NCI-H2227 (cell line): ENCODE measurements around the gene SLC17A1.
A peak's percentile ranks its signal among the peaks of the same experiment; 100 is the strongest.
"Not testable (repeated sequence)": the region's sequence is repeated elsewhere in the genome, so short reads cannot be mapped to it uniquely, and the experiment has no call there.

Source experiments
- DNase-seq: peaks from one replicate; lab custom pipeline; 2025; ENCODE audit not compliant: unreplicated experiment; lab: John Stamatoyannopoulos, UW

Gene SLC17A1

DNA sequence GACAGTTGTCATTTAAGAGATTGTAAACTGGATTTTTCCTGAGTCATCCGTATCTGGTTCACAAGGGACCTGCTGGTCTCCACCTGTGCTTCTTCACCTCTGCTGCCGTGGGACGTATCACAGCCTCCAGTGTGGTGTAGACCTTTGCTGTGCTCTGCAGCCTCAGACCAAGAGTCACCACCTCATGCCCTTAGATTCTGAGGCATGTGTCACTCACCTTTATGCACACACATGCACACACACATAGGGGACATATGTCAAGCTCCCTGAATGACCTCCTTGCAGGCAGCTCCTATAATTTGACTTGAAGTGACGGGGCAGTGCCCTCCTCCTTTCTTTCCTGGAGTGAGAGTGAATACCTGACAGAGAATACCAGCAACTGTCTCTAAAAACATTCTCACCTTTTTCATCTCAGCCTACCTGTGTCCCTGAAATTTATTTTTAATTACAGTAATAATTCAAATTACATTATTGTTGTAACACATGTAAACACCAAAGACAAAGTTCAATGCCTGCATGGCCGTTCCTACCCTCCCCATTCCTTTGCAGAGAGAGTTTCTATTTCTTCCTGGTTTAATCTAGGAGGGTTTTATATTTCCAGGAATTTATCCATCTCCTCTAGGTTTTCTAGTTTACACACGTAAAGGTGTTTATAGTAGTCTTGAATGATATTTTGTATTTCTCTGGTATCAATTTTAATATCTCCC lies 73.8 kb downstream of the SLC17A1 start:
- DNase-seq: no peak

DNA sequence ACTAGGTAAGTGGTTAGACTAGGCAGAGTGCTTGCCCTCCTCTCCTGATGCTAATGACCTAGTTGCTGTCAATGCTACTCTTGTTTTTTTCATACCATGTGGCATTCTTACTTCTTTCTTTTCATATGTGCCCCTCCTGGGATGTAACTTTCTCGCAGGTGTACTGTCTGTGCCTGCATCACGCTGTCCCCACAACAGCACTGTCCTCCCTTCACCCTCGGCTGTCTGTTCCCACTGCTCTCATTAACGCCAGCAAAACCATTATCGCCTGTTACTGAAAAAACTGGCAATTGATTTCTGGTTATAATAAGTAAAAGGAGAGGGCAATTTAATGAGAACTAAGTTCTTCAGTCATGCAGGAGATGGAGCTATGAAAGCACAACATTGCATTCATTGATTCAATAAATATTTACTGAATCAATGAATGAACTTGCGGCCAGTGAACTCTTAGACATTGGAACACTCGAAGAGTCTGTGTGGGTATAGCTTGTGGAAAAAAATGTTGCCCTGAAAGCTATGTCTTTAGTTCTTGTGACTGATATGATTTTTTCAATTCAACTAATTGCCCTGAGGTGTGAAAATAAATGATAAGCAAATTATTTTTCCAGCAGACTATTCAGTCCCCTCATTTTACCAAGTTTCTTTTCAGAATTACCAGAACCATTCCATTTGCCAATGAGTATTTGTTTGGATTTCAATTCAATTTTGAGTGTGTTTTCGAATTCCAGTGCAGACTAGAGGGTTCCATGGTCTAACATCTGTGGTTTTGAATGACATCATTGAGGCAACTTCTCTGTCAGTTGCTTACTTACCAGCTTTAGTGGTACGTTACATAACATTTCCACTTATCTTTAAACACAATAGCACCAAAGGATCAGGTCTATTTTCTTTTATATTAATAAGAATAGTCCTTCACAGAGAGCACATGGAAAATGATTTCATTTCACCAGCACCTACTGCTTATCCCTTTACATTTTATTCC lies 75.2 kb downstream of the SLC17A1 start:
- no peak for DNase-seq

DNA sequence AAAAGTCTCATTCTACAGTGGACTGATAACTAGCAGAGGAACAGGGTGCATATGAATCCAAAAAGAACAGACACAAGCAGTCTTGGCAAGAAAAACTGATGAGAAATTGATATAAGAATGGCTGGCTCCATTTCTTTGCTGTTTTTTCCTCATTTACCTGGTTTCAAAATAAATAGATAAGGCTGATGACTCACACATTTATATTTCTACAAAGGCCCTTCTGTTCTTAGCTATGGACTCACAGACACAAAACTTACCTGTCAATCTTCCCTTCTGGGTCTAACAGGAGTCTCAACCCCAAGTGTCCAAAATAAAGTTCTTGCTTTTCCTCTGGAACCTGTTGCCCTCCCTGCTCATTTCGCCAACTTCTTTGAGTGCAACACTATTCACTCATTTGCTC lies 76.4 kb downstream of the SLC17A1 start:
- DNase-seq: no peak

DNA sequence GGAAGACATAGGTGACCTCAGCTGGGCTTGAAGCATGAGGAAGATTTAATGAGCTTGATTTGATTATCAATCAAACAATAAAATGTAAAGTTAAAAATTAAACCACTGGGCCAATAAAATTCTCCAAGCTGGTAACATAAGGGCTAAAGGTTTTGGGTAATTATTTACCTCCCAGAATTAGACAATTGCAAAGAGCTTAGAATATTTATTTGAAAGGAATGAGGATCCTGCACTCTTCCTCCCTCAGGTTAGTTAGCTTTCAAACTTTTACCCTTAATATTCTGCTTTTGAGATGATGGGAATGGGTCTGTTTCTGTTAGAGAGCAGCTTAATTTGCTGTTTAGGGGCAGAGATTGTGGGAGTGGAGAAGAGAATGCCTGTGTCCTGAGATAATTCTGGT lies 77.3 kb downstream of the SLC17A1 start, which contains the start of gene SLC17A4:
SLC17A4 (plus strand) TSS at position 208 of the 400 bp plus-strand sequence. CDS start 7,221 bp downstream, outside the sequence.
- no peak for DNase-seq

DNA sequence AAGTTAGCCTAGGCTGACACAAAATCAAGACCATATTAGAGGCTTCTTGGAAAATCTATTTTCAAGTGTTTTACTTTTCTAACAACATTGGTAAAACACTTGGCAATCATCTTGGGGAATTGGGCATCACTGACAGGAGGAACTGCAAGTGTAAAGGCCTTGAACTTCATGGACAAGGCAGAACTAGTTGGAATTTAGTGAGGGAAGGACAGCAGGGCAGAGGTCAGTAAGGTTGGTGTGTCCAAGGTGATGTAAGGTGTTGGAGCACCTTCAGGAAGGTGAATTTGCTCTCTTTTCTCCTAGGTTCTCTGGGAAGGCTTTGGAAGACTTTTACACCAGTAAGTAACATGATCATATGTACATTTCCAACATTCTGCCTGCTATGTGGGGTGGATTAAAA lies 78.8 kb downstream of the SLC17A1 start:
- DNase-seq: no peak

DNA sequence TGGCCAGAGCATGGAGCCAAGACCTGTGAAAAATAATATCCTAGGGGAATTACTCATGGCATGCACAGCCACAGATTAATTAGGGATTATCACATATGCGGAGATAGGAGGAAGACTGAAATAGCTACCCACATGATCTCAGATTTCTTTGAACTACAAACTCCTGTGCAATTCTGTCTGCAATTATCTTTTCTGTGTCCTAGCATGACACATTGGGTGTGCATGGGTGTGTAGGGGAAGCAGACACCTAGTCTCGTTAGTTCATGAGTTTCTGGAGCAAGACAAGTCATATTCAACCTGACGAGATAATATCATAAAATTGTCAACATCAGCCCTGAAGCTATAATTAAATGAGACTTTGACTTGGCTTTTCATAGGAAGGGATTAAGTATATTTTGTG lies 80.9 kb downstream of the SLC17A1 start:
- DNase-seq: peak; percentile 3

DNA sequence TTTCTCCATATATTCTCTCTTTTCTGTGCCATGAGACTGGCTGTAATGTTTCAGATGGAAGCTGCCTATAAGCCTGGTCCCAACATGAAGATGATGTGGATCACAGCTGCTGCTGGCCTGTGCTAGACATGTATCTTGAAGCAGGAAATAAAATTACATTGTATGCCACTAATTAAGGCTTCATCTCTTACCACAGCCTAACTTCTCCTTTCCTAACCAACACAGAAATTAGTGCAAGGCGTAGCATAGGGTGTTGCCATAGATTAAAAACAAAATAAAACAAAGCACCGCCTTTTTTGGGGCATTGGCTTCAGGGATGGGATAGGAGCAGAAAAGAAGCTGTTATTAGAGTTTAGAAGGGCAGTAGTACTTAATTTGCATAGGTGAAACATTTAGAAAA lies 82.0 kb downstream of the SLC17A1 start:
- DNase-seq: no peak

DNA sequence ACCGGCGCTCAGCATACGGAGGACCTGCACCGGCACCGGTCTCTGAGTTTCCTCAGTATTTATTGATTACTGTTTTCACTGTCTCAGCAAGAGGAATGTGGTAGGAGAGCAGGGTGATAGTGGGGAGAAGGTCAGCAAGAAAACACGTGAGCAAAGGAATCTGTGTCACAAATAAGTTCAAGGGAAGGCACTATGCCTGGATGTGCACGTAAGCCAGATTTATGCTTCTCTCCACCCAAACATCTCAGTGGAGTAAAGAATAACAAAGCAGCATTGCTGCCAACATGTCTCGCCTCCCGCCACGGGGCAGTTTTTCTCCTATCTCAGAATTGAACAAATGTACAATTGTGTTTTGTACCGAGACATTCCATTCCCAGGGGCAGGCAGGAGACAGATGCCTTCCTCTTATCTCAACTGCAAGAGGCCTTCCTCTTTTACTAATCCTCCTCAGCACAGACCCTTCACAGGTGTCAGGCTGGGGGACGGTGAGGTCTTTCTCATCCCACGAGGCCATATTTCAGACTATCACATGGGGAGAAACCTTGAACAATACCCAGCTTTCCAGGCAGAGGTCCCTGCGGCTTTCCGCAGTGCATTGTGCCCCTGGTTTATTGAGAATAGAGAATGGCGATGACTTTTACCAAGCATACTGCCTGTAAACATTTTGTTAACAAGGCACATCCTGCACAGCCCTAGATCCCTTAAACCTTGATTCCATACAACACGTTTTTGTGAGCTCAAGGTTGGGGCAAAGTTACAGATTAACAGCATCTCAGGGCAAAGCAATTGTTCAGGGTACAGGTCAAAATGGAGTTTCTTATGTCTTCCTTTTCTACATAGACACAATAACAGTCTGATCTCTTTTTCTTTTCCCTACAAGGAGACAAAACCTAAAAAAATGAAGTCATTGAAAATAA lies 83.0 kb downstream of the SLC17A1 start:
- DNase-seq: not testable (repeated sequence)

DNA sequence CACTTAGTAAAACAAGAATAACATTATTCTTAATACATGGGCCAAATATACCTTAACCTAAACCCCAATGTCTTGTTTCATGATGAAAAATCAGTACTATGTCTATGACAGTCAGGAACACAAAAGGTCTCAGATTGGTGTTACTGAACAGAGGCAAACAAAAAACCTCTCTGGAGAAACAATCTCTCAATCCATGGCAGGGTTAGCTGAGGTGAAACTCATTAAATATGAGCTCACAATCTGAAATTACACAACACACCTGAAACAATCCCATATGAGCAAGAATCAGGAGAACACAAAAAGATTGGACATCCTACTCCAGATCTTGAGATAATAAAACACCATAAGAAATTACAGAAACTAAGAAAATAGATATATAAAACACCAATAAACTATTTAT lies 83.8 kb downstream of the SLC17A1 start:
- no peak for DNase-seq

DNA sequence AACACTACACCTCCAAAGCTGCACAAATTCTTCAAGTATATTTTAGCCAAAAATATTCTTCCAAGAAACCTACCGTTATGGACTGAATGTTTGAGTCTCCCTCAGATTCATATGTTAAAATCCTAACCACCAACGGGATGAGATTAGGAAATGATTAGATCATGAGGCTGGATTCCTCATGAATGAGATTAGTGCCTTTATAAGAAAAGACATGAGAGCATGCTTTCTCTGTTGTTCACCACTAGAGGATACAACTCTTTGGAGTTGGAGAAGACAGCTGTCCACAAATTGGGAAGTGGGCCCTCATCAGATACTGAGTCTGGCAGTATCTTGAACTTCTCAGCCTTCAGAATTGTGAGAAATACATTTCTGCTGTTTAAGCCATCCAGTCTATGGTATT lies 84.4 kb downstream of the SLC17A1 start:
- no peak for DNase-seq

DNA sequence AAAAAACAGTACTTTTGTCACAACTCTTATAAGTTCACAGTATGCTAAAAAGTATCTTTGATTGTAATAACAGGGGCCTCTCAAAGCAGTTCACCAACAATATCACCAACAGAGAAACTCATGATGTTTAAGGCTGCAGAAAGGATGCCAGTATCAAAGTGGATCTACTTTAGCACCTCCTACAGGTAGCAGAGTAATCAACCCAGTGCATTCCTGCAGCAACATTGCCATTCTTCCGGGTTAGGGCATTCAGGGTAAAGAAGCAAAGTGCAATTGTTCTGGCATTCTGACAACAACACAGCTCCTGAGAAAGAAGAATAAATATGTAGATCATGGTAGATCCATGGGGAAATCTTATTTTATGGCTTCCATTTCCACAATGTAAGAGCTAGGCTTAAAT lies 84.9 kb downstream of the SLC17A1 start:
- DNase-seq: no peak

DNA sequence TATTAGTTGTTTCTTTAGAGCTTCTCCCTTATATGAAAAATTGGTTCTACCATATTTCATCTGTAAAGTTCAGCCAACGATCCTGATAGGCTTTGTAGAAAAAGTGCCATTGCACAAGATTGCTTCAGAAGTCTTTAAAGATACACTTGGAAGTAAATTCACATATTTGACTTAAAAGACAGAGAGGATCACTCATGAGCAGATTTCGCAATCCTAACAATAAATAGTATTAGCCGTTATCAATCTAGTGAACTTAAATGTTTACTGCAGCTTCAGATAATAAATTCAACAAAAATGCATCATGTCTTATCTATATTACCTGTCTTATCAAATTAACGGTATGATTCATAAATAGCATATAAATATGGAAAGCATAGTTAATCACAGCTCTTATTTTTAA lies 86.0 kb downstream of the SLC17A1 start:
- no peak for DNase-seq

DNA sequence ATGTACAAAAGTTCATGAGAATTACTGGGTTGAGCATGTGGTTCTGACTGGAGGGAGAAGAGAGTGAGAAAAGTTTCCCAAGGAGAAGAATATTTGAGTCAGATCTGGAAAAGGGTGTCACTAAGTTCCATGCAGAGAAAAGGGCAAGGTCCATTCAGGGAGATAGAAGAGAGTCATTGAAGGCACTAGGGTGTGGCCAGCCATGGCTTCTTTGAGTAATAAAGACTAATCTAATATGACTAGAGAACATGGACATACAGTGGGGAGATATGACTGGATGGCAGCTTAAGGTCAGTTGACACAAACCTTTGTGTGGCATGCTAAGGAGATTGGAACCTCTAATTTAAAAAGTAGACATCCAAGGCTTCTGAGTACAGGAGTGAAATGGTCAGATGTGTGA lies 88.0 kb downstream of the SLC17A1 start:
- no peak for DNase-seq

DNA sequence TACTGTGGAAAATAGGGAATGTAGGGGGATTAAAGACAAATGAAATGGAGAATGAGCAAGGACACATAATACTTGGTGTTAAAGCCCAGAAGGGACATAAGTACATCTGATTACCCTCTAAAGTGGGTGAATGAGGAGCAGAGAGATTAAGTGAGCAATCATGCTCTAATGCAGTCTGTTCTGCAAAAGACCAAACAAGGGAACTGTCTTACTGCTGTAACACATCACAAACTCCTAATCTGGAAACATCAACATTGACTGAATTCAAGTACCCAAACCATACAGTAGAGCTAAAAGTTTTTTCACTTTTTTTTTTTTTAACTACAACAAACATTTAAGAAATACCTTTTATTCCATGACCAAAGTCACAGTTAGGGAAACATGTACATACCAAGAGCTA lies 96.6 kb downstream of the SLC17A1 start:
- DNase-seq: no peak
